Activated CD8-positive, alpha-beta T cell treated with anti-CD3 and anti-CD28 coated beads, Interleukin-2, amount 10 ng/mL, durations not matched to agents 7 days and 5 days (primary cell): ENCODE measurements around the gene OOSP3. TPM values are rescaled to one million over a fixed set of nuclear protein-coding genes. Genes with fewer than 3 reads are reported as not detected.
"Not testable (repeated sequence)": the region's sequence is repeated elsewhere in the genome, so short reads cannot be mapped to it uniquely, and the experiment has no call there.

ENCODE experiments used
- ATAC-seq: fragments of 150-1000 bp; cut with Tn5 transposase; one replicate; pipeline ENCODE4 v1.10.0; 2021; ENCODE audit warnings: moderate library complexity
- CTCF ChIA-PET: fragments of 350-600 bp; sonication (Branson Sonifier 250); formaldehyde crosslinking; loops from one replicate; lab custom pipeline; 2021; ENCODE audit warnings: antibody characterized with exemption; lab: Charles Lee
- POLR2A ChIA-PET: fragments of 350-600 bp; sonication (Branson Sonifier 250); formaldehyde crosslinking; loops from one replicate; lab custom pipeline; 2021; ENCODE audit warnings: antibody characterized with exemption; lab: Charles Lee
- DNase-seq: peaks from one replicate; pipeline ENCODE4 v3.0.0-alpha.2; 2020
- H3K27ac Mint-ChIP-seq: one replicate; pipeline ENCODE4 v1.8.0; 2021; ENCODE audit warnings: mild to moderate bottlenecking, mixed read lengths
- H3K27me3 Mint-ChIP-seq: one replicate; pipeline ENCODE4 v1.8.0; 2021; ENCODE audit warnings: low read depth, mixed read lengths
- H3K36me3 Mint-ChIP-seq: one replicate; pipeline ENCODE4 v1.8.0; 2021; ENCODE audit warnings: low read depth, mixed read lengths
- H3K4me1 Mint-ChIP-seq: one replicate; pipeline ENCODE4 v1.8.0; 2021; ENCODE audit warnings: low read depth, mixed read lengths
- H3K4me3 Mint-ChIP-seq: one replicate; pipeline ENCODE4 v1.8.0; 2021; ENCODE audit warnings: mild to moderate bottlenecking, mixed read lengths
- H3K9me3 Mint-ChIP-seq: one replicate; pipeline ENCODE4 v1.8.0; 2022; ENCODE audit warnings: mixed read lengths; ENCODE audit not compliant: insufficient read depth
- total RNA-seq, 2 experiments: library from RNA; stranded (reverse); gene quantifications; one replicate each; pipeline ENCODE4 v1.2.3, GENCODE V29; 2021

The OOSP3 gene, protein sequence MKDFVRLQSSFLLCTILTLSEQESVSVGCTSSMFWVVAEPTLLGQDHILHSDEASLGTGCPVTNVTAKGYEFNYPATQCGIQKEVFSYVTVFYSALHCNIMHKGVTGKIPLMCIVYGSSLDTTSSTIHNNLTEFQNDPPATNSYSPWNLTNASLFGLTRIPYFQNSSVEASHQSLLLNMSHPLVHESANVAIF
- under 1 TPM in 1 of 2 experiments, not detected in 1; 0.29 TPM for total RNA-seq

- H3K27me3 Mint-ChIP-seq, result peaks cover 8% of the 10 kb centered on the region
- no peak within 1 kb of the TSS for H3K27ac Mint-ChIP-seq
- no peaks in the 10 kb centered on the region for H3K9me3 Mint-ChIP-seq
- no peak within 1 kb of the TSS for H3K4me3 Mint-ChIP-seq
- DNase-seq (no peak), ATAC-seq (no peak)
- ChIA-PET CTCF (no interaction called here), POLR2A (no interaction called here)
- no peaks in the 10 kb centered on the region for H3K36me3 Mint-ChIP-seq
- no peaks in the 10 kb centered on the region for H3K4me1 Mint-ChIP-seq
These were observed at the start of gene OOSP3 for GRCh38 chr11:59878575-59878974. TSS of gene OOSP3 (plus strand) at chr11:59878782. CDS start at chr11:59878809, 27 bp downstream.

GRCh38 chr11:59829358-59829757, 49.2 kb upstream of the OOSP3 start:
- Mint-ChIP-seq H3K4me1 (peaks cover 5% of the 10 kb centered on the region), H3K27ac (no peak overlapping the region), H3K9me3 (no peaks in the 10 kb centered on the region), H3K4me3 (no peak overlapping the region), H3K27me3 (peaks cover 2% of the 10 kb centered on the region), H3K36me3 (no peaks in the 10 kb centered on the region)
- DNase-seq (no peak), ATAC-seq (no peak)
- ChIA-PET POLR2A (no interaction called here), CTCF (interaction anchor here (0.7 kb wide), 1 partner anchor 90 kb away, joined by 3 read pairs; no protein-coding TSS in a partner anchor)

DNA sequence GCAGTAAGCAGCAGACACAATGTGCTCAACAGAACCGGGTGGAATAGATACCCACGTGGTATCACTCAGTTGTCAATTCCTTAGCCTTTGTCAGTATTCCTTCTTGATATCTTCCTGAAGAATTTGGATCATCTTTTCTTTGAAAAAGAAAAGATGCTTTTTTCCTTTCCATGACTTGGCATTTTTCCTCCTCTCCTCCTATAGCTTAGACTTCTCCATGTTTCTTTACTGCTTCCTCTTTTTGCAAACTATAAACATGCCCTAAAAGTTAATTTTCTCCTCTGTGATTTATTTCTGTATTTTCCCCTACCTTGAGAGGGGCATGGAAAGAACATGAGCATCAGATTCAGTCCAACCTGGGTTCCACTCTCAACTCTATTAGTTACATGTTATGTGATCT, 45.0 kb upstream of the OOSP3 start:
- ChIA-PET CTCF (no interaction called here), POLR2A (no interaction called here)
- Mint-ChIP-seq H3K27ac (no peak overlapping the region), H3K27me3 (peaks cover 2% of the 10 kb centered on the region), H3K4me1 (peaks cover 5% of the 10 kb centered on the region), H3K9me3 (no peaks in the 10 kb centered on the region), H3K4me3 (no peak overlapping the region), H3K36me3 (no peaks in the 10 kb centered on the region)
- DNase-seq, result no peak
- ATAC-seq, result no peak

- H3K9me3 Mint-ChIP-seq, result no peaks in the 10 kb centered on the region
- ChIA-PET POLR2A (no interaction called here), CTCF (no interaction called here)
- H3K36me3 Mint-ChIP-seq, result no peaks in the 10 kb centered on the region
- no peak overlapping the region for H3K4me3 Mint-ChIP-seq
- peaks cover 2% of the 10 kb centered on the region for H3K27me3 Mint-ChIP-seq
- ATAC-seq, result no peak
- no peaks in the 10 kb centered on the region for H3K4me1 Mint-ChIP-seq
- no peak for DNase-seq
- H3K27ac Mint-ChIP-seq, result no peak overlapping the region
These were observed 39.0 kb upstream of the OOSP3 start for GRCh38 chr11:59839615-59840014.

DNA sequence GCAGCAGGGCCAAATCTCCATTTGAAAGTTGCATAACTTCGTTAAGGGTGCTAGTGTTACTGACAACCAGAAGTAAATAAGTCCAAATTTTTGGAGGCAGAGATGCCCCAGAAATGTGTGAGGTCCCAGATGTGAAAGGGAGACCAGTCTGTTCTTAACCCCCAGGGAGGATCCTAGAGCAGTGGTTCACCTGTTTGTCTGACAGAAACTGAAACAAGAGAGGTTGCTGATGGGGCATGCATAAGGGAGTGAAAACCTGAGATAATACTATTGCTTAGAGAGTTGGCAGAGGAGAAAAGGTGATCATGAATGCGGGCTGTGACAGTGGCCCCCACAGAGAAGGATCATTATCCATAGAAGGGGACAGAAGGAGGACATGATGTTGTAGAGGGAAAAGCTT, 37.1 kb upstream of the OOSP3 start:
- ChIA-PET POLR2A (no interaction called here), CTCF (no interaction called here)
- no peak for ATAC-seq
- H3K4me3 Mint-ChIP-seq, result no peak overlapping the region
- no peaks in the 10 kb centered on the region for H3K36me3 Mint-ChIP-seq
- no peak for DNase-seq
- H3K27me3 Mint-ChIP-seq, result peaks cover 2% of the 10 kb centered on the region
- no peak overlapping the region for H3K27ac Mint-ChIP-seq
- H3K4me1 Mint-ChIP-seq, result no peaks in the 10 kb centered on the region
- H3K9me3 Mint-ChIP-seq, result no peaks in the 10 kb centered on the region

- H3K27me3 Mint-ChIP-seq, result no peaks in the 10 kb centered on the region
- ChIA-PET CTCF (no interaction called here), POLR2A (no interaction called here)
- H3K4me3 Mint-ChIP-seq, result no peak overlapping the region
- H3K36me3 Mint-ChIP-seq, result no peaks in the 10 kb centered on the region
- no peak overlapping the region for H3K27ac Mint-ChIP-seq
- H3K4me1 Mint-ChIP-seq, result no peaks in the 10 kb centered on the region
- H3K9me3 Mint-ChIP-seq, result no peaks in the 10 kb centered on the region
- ATAC-seq (no peak), DNase-seq (no peak)
These were observed 36.3 kb upstream of the OOSP3 start for GRCh38 chr11:59842316-59842715.

DNA sequence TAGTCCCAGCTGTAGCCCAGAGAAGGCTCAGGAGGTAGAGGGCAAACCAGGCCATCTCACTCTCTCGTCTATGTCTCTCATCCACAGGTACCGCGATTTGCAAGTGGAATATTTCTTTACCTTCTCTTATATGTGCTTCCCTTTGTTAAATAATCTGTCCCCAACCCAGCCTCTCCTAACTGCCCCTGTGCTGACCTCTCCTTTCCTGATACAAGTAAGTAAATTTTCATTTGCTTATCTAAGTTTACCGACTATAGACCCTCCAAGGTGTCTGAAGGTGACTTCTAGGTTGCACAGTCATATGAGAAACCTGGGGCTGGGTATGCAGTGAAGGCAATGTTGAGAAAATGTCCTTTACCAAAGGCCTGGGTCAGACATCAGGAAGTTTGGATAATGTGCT, 33.2 kb upstream of the OOSP3 start, which contains the start of gene CBLIF:
CBLIF (minus strand) TSS at position 101 of the 400 bp plus-strand sequence; CDS start at position 55, 46 bp downstream.
- H3K4me3 Mint-ChIP-seq, result no peak within 1 kb of the TSS
- POLR2A ChIA-PET, result no interaction called here
- ATAC-seq (no peak), DNase-seq (no peak)
- H3K9me3 Mint-ChIP-seq, result no peaks in the 10 kb centered on the region
- CTCF ChIA-PET, result interaction anchor here (1.1 kb wide), 1 partner anchor 9 kb away, joined by 3 read pairs; no protein-coding TSS in a partner anchor
- H3K36me3 Mint-ChIP-seq, result no peaks in the 10 kb centered on the region
- no peaks in the 10 kb centered on the region for H3K4me1 Mint-ChIP-seq
- H3K27ac Mint-ChIP-seq, result no peak within 1 kb of the TSS
- H3K27me3 Mint-ChIP-seq, result no peaks in the 10 kb centered on the region

- ATAC-seq, result no peak
- no peak overlapping the region for H3K4me3 Mint-ChIP-seq
- ChIA-PET POLR2A (interaction anchor here (0.5 kb wide), 1 partner anchor 322 kb away, joined by 4 read pairs; no protein-coding TSS in a partner anchor), CTCF (interaction anchor here (1.1 kb wide), 1 partner anchor 8 kb away, joined by 3 read pairs; no protein-coding TSS in a partner anchor)
- no peak overlapping the region for H3K27ac Mint-ChIP-seq
- no peaks in the 10 kb centered on the region for H3K9me3 Mint-ChIP-seq
- no peak for DNase-seq
- H3K36me3 Mint-ChIP-seq, result no peaks in the 10 kb centered on the region
- H3K4me1 Mint-ChIP-seq, result no peaks in the 10 kb centered on the region
- no peaks in the 10 kb centered on the region for H3K27me3 Mint-ChIP-seq
These were observed 32.0 kb upstream of the OOSP3 start for GRCh38 chr11:59846556-59846955.

- no peaks in the 10 kb centered on the region for H3K9me3 Mint-ChIP-seq
- no peak overlapping the region for H3K4me3 Mint-ChIP-seq
- no peaks in the 10 kb centered on the region for H3K27me3 Mint-ChIP-seq
- H3K4me1 Mint-ChIP-seq, result no peaks in the 10 kb centered on the region
- DNase-seq (no peak), ATAC-seq (no peak)
- CTCF ChIA-PET, result no interaction called here
- no peak overlapping the region for H3K27ac Mint-ChIP-seq
- no peaks in the 10 kb centered on the region for H3K36me3 Mint-ChIP-seq
- POLR2A ChIA-PET, result no interaction called here
These were observed 31.0 kb upstream of the OOSP3 start for GRCh38 chr11:59847626-59848025.

DNA sequence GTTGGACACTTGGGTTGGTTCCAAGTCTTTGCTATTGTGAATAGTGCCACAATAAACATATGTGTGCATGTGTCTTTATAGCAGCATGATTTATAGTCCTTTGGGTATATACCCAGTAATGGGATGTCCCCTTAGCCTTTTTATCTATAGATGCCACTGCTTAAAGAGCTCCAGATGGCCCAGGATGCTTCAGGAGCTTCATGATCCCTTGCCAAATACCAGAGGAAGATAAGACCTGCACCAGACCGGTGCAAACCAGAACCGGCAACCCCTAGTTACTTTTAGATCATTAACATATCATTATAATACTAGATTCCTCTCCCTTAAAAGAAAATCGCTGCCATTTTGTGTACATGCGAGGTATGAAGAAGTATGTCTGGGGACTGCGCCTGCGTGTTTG, 30.1 kb upstream of the OOSP3 start:
- H3K4me1 Mint-ChIP-seq, H3K9me3 Mint-ChIP-seq, POLR2A ChIA-PET, ATAC-seq, H3K27me3 Mint-ChIP-seq, H3K27ac Mint-ChIP-seq, DNase-seq, H3K4me3 Mint-ChIP-seq, H3K36me3 Mint-ChIP-seq: not testable (repeated sequence)
- CTCF ChIA-PET, result interaction anchor here (1.4 to 1.5 kb wide), 2 partner anchors 18 to 26 kb away, joined by 3 to 4 read pairs; partner anchors contain the start of gene TCN1

- Mint-ChIP-seq H3K27me3 (peaks cover 2% of the 10 kb centered on the region), H3K27ac (no peak overlapping the region), H3K4me1 (no peaks in the 10 kb centered on the region), H3K36me3 (no peaks in the 10 kb centered on the region), H3K4me3 (no peak overlapping the region), H3K9me3 (no peaks in the 10 kb centered on the region)
- ChIA-PET POLR2A (no interaction called here), CTCF (interaction anchor here (1.4 to 1.5 kb wide), 2 partner anchors 17 to 26 kb away, joined by 3 to 4 read pairs; partner anchors contain the start of gene TCN1)
- no peak for DNase-seq
- no peak for ATAC-seq
These were observed 29.5 kb upstream of the OOSP3 start for GRCh38 chr11:59849129-59849528.

GRCh38 chr11:59849551-59849950, 29.0 kb upstream of the OOSP3 start:
- H3K4me3 Mint-ChIP-seq, H3K36me3 Mint-ChIP-seq, H3K27me3 Mint-ChIP-seq, H3K27ac Mint-ChIP-seq, ATAC-seq, H3K9me3 Mint-ChIP-seq, H3K4me1 Mint-ChIP-seq, DNase-seq, POLR2A ChIA-PET: not testable (repeated sequence)
- CTCF ChIA-PET, result interaction anchor here (1.4 to 1.5 kb wide), 2 partner anchors 17 to 27 kb away, joined by 3 to 4 read pairs; partner anchors contain the start of gene TCN1
